ENCODE measurements around the gene PODXL2. TPM values are rescaled to one million over a fixed set of nuclear protein-coding genes. Genes with fewer than 3 reads are reported as not detected.
A peak's percentile ranks its signal among the peaks of the same experiment; 100 is the strongest.

The PODXL2 gene
- total RNA-seq, 1 donor from 2014 or later, result 10.7 TPM

GRCh38 chr3:127606981-127607595 lies 21.9 kb upstream of the PODXL2 start:
- Mint-ChIP-seq H3K4me1 (ENCODE audit: low read depth) (peaks cover 2% of the 10 kb centered on the region), H3K4me3 (ENCODE audit: unreplicated experiment) (no peak overlapping the region), H3K36me3 (ENCODE audit: low read depth) (peaks cover 31% of the 10 kb centered on the region), H3K27ac (ENCODE audit: unreplicated experiment) (no peak overlapping the region), H3K9me3 (ENCODE audit: low read depth) (no peaks in the 10 kb centered on the region), H3K27me3 (ENCODE audit: low read depth) (no peaks in the 10 kb centered on the region)
- TF ChIP-seq CTCF (IDR thresholded peaks at IDR 0.05), result no peak
- DNase-seq (ENCODE audit: low spot score), result no peak

GRCh38 chr3:127607675-127608361 lies 21.2 kb upstream of the PODXL2 start:
- DNase-seq (ENCODE audit: low spot score), result peak; percentile 37
- Mint-ChIP-seq H3K4me1 (ENCODE audit: low read depth) (peaks cover 9% of the 10 kb centered on the region), H3K9me3 (ENCODE audit: low read depth) (no peaks in the 10 kb centered on the region)

DNA sequence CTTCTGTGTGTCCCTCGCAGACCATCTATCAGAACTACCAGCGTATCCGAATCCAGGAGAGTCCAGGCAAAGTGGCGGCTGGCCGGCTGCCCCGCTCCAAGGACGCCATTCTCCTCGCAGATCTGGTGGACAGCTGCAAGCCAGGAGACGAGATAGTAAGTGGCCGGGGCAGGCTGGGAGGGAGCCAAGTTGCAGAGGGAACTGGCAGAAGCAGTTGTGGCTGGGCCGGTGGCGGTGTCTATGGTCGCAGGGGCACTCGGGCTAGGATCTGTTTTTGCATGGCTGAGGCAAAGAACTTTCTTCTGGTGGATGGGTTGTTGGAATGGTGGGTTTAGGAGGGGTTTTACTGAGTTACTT lies 20.6 kb upstream of the PODXL2 start:
- TF ChIP-seq CTCF (IDR thresholded peaks at IDR 0.05), result no peak
- no peaks in the 10 kb centered on the region for H3K9me3 Mint-ChIP-seq (ENCODE audit: low read depth)
- H3K27me3 Mint-ChIP-seq (ENCODE audit: low read depth), result no peaks in the 10 kb centered on the region
- H3K4me1 Mint-ChIP-seq (ENCODE audit: low read depth), result peaks cover 15% of the 10 kb centered on the region
- H3K27ac Mint-ChIP-seq (ENCODE audit: unreplicated experiment), result no peak overlapping the region
- DNase-seq (ENCODE audit: low spot score), result peak; percentile 80
- no peak overlapping the region for H3K4me3 Mint-ChIP-seq (ENCODE audit: unreplicated experiment)
- peaks cover 31% of the 10 kb centered on the region for H3K36me3 Mint-ChIP-seq (ENCODE audit: low read depth)

More at GRCh38 chr3:127607675-127608361, 21.2 kb upstream of the PODXL2 start:
- Mint-ChIP-seq H3K27me3 (ENCODE audit: low read depth) (no peaks in the 10 kb centered on the region), H3K27ac (ENCODE audit: unreplicated experiment) (no peak overlapping the region), H3K4me3 (ENCODE audit: unreplicated experiment) (no peak overlapping the region), H3K36me3 (ENCODE audit: low read depth) (peaks cover 31% of the 10 kb centered on the region)
- TF ChIP-seq CTCF (IDR thresholded peaks at IDR 0.05), result no peak

- no peak overlapping the region for H3K27ac Mint-ChIP-seq (ENCODE audit: unreplicated experiment)
- peaks cover 28% of the 10 kb centered on the region for H3K36me3 Mint-ChIP-seq (ENCODE audit: low read depth)
- no peak overlapping the region for H3K4me3 Mint-ChIP-seq (ENCODE audit: unreplicated experiment)
- H3K27me3 Mint-ChIP-seq (ENCODE audit: low read depth), result no peaks in the 10 kb centered on the region
- H3K9me3 Mint-ChIP-seq (ENCODE audit: low read depth), result no peaks in the 10 kb centered on the region
- no peak for TF ChIP-seq CTCF (IDR thresholded peaks at IDR 0.05)
- H3K4me1 Mint-ChIP-seq (ENCODE audit: low read depth), result peaks cover 17% of the 10 kb centered on the region
- peak; percentile 29 for DNase-seq (ENCODE audit: low spot score)
Observed at GRCh38 chr3:127610105-127610504, 18.9 kb upstream of the PODXL2 start.

DNA sequence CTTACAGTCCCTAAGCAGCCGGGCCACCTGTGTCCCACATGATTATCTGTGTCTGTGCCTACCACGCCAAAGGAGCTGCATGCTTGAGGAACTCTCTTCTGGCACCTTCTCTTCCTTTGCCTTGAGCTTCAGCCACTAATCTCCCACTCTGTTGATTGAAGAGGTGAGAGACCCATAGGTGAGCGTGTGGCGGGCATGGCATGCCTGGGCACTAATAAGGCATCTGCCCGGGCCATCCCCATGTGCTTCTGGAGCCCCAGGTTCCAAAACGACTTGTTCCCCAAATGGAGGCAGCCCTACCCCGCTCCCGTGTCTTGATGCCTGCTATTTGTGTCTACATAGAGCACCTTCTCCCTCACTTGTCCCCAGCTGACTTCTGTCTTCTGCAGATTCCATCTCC lies 17.7 kb upstream of the PODXL2 start:
- H3K4me3 Mint-ChIP-seq (ENCODE audit: unreplicated experiment), result no peak overlapping the region
- H3K36me3 Mint-ChIP-seq (ENCODE audit: low read depth), result peaks cover 22% of the 10 kb centered on the region
- peaks cover 27% of the 10 kb centered on the region for H3K4me1 Mint-ChIP-seq (ENCODE audit: low read depth)
- TF ChIP-seq CTCF (IDR thresholded peaks at IDR 0.05), result no peak
- no peaks in the 10 kb centered on the region for H3K27me3 Mint-ChIP-seq (ENCODE audit: low read depth)
- peak; percentile 57 for DNase-seq (ENCODE audit: low spot score)
- no peaks in the 10 kb centered on the region for H3K9me3 Mint-ChIP-seq (ENCODE audit: low read depth)
- H3K27ac Mint-ChIP-seq (ENCODE audit: unreplicated experiment), result no peak overlapping the region

Measured in chondrocyte (in vitro differentiated cells).